Neural cell (in vitro differentiated cells): ENCODE data around the gene HIVEP1. TPM values are rescaled to one million over a fixed set of nuclear protein-coding genes. Genes with fewer than 3 reads are reported as not detected.

ENCODE experiments used
- H2AFZ ChIP-seq: fragments of 200-600, 300-800 bp; sonication (generic), shearing (Covaris generic); 2 replicates; pipeline ENCODE4 v1.6.0; 2014; ENCODE audit warnings: low read depth, mild to moderate bottlenecking, antibody characterized with exemption, low read length, moderate library complexity
- H3F3A ChIP-seq: fragments of 200-600 bp; shearing (Covaris generic); 2 replicates; pipeline ENCODE4 v1.6.1; 2016; ENCODE audit warnings: mild to moderate bottlenecking, moderate library complexity, mixed read lengths, antibody characterized with exemption, low read length; ENCODE audit not compliant: insufficient read depth, poor library complexity, severe bottlenecking
- H3K27ac ChIP-seq: fragments of 200-600, 300-800 bp; sonication (generic), shearing (Covaris generic); 2 replicates; pipeline ENCODE4 v1.5.1; 2014; ENCODE audit warnings: mild to moderate bottlenecking, low read length, moderate library complexity
- H3K27me3 ChIP-seq: fragments of 300-800, 200-600 bp; sonication (generic), shearing (Covaris generic); 2 replicates; pipeline ENCODE4 v1.6.0; 2014; ENCODE audit warnings: mild to moderate bottlenecking, low read depth, low read length, moderate library complexity; ENCODE audit not compliant: insufficient read depth
- H3K36me3 ChIP-seq: fragments of 300-800, 200-600 bp; sonication (generic), shearing (Covaris generic); 2 replicates; pipeline ENCODE4 v1.5.1; 2014; ENCODE audit warnings: mild to moderate bottlenecking, antibody characterized with exemption, low read length, moderate library complexity; ENCODE audit not compliant: insufficient read depth
- H3K4me2 ChIP-seq: fragments of 300-800, 200-600 bp; sonication (generic), shearing (Covaris generic); 2 replicates; pipeline ENCODE4 v1.6.0; 2014; ENCODE audit warnings: mild to moderate bottlenecking, low read length
- H3K4me3 ChIP-seq: fragments of 300-800, 200-600 bp; sonication (generic), shearing (Covaris generic); 2 replicates; pipeline ENCODE4 v1.5.1; 2014; ENCODE audit warnings: mild to moderate bottlenecking, low read length, moderate library complexity
- H3K79me2 ChIP-seq: fragments of 200-600 bp; shearing (Covaris generic); replicated peaks from 2 replicates; pipeline ENCODE4 v1.6.0; 2014; ENCODE audit warnings: mild to moderate bottlenecking, low read length, moderate library complexity; ENCODE audit not compliant: insufficient read depth
- H3K9ac ChIP-seq: fragments of 300-800, 200-600 bp; sonication (generic), shearing (Covaris generic); 2 replicates; pipeline ENCODE4 v1.6.1; 2016; ENCODE audit warnings: mild to moderate bottlenecking, low read length, mixed read lengths
- H3K9me2 ChIP-seq: fragments of 200-600 bp; shearing (Covaris generic); 2 replicates; pipeline ENCODE4 v1.6.1; 2016; ENCODE audit warnings: mild to moderate bottlenecking, low read length, mixed read lengths; ENCODE audit not compliant: insufficient read depth
- H3K9me3 ChIP-seq: fragments of 200-600, 300-800 bp; sonication (generic), shearing (Covaris generic); 2 replicates; pipeline ENCODE4 v1.6.1; 2016; ENCODE audit warnings: mild to moderate bottlenecking, mixed run types, low read length, moderate library complexity, mixed read lengths
- H4K20me1 ChIP-seq: fragments of 200-600 bp; shearing (Covaris generic); 2 replicates; pipeline ENCODE4 v1.6.1; 2016; ENCODE audit warnings: mild to moderate bottlenecking, mixed run types; ENCODE audit not compliant: insufficient read depth
- CTCF ChIP-seq: fragments of 450-650 bp; IDR thresholded peaks from 2 replicates; pipeline ENCODE4 v1.5.1; 2014; ENCODE audit warnings: antibody characterized with exemption, mild to moderate bottlenecking, moderate library complexity; ENCODE audit not compliant: poor library complexity, severe bottlenecking
- EP300 ChIP-seq: fragments of 450-650 bp; conservative IDR thresholded peaks from 2 replicates; pipeline ENCODE4 v1.6.1; 2014; ENCODE audit warnings: antibody characterized with exemption, mild to moderate bottlenecking, moderate library complexity; ENCODE audit not compliant: poor library complexity, severe bottlenecking
- EZH2 ChIP-seq: fragments of 200-600, 300-800 bp; shearing (Covaris generic), sonication (generic); IDR thresholded peaks from 2 replicates; pipeline ENCODE4 v1.6.1; 2014; ENCODE audit warnings: antibody characterized with exemption, low read length, borderline replicate concordance, mild to moderate bottlenecking; ENCODE audit not compliant: insufficient read depth, poor library complexity, severe bottlenecking
- RAD21 ChIP-seq: fragments of 450-650 bp; conservative IDR thresholded peaks from 2 replicates; pipeline ENCODE4 v1.6.1; 2014; ENCODE audit warnings: antibody characterized with exemption, mild to moderate bottlenecking, moderate library complexity
- REST ChIP-seq: IDR thresholded peaks from 2 replicates; pipeline ENCODE4 v1.6.1; 2012; ENCODE audit warnings: borderline replicate concordance
- SMC3 ChIP-seq: fragments of 450-650 bp; conservative IDR thresholded peaks from 2 replicates; pipeline ENCODE4 v1.6.1; 2014; ENCODE audit warnings: antibody characterized with exemption, mild to moderate bottlenecking, moderate library complexity; ENCODE audit not compliant: poor library complexity
- TAF1 ChIP-seq: IDR thresholded peaks from 2 replicates; pipeline ENCODE4 v1.6.1; 2012; ENCODE audit warnings: low read depth
- polyA plus RNA-seq: library from polyadenylated mRNA; depleted of rRNA; stranded (reverse); fragments of >200 nt; gene quantifications from 2 replicates; pipeline ENCODE4 v1.2.3, GENCODE V29; 2014

Gene HIVEP1
- polyA plus RNA-seq, 1 donor from 2014 or later = 3.6 TPM

GRCh38 chr6:12114055-12114503, 102.0 kb downstream of the HIVEP1 start:
- no peak overlapping the region for H3K27ac ChIP-seq
- no peak overlapping the region for H3K9ac ChIP-seq
- no peak overlapping the region for H3K4me2 ChIP-seq
- no peaks in the 10 kb centered on the region for H3F3A ChIP-seq
- no peak overlapping the region for H3K4me3 ChIP-seq
- H3K79me2 ChIP-seq = no peaks in the 10 kb centered on the region
- no peaks in the 10 kb centered on the region for H3K27me3 ChIP-seq
- H3K9me2 ChIP-seq = no peaks in the 10 kb centered on the region
- no peaks in the 10 kb centered on the region for H3K36me3 ChIP-seq
- no peak for TF ChIP-seq REST
- no peak for TF ChIP-seq EP300
- no peak for TF ChIP-seq TAF1
- TF ChIP-seq EZH2 = no peak
- TF ChIP-seq CTCF = no peak
- no peak for TF ChIP-seq RAD21
- H4K20me1 ChIP-seq = no peaks in the 10 kb centered on the region
- H3K9me3 ChIP-seq = no peaks in the 10 kb centered on the region
- H2AFZ ChIP-seq = no peak overlapping the region

- Histone ChIP-seq H3K9me2 (no peaks in the 10 kb centered on the region), H3K36me3 (no peaks in the 10 kb centered on the region), H3K9ac (no peak overlapping the region), H3F3A (no peaks in the 10 kb centered on the region), H3K27ac (no peak overlapping the region), H4K20me1 (no peaks in the 10 kb centered on the region), H3K9me3 (no peaks in the 10 kb centered on the region), H3K4me2 (no peak overlapping the region), H2AFZ (no peak overlapping the region), H3K79me2 (no peaks in the 10 kb centered on the region), H3K27me3 (no peaks in the 10 kb centered on the region), H3K4me3 (no peak overlapping the region)
- TF ChIP-seq RAD21 (no peak), CTCF (no peak), EP300 (no peak), SMC3 (no peak)
Measured at GRCh38 chr6:12115001-12115400, 102.9 kb downstream of the HIVEP1 start.
